ENCODE measurements around the gene YPEL2.
A peak's percentile ranks its signal among the peaks of the same experiment; 100 is the strongest.
"Not testable (repeated sequence)": the region's sequence is repeated elsewhere in the genome, so short reads cannot be mapped to it uniquely, and the experiment has no call there.

YPEL2 gene

GRCh38 chr17:59406808-59407381 lies 75.4 kb downstream of the YPEL2 start:
- no peak for DNase-seq (ENCODE audit: low read depth)

- DNase-seq (ENCODE audit: low read depth), result no peak
Observed at GRCh38 chr17:59409336-59410048, 78.0 kb downstream of the YPEL2 start.

- DNase-seq (ENCODE audit: low read depth), result no peak
Observed at GRCh38 chr17:59410049-59410437, 78.6 kb downstream of the YPEL2 start.

- not testable (repeated sequence) for DNase-seq (ENCODE audit: low read depth)
Observed at GRCh38 chr17:59412431-59412830, 81.0 kb downstream of the YPEL2 start.

DNA sequence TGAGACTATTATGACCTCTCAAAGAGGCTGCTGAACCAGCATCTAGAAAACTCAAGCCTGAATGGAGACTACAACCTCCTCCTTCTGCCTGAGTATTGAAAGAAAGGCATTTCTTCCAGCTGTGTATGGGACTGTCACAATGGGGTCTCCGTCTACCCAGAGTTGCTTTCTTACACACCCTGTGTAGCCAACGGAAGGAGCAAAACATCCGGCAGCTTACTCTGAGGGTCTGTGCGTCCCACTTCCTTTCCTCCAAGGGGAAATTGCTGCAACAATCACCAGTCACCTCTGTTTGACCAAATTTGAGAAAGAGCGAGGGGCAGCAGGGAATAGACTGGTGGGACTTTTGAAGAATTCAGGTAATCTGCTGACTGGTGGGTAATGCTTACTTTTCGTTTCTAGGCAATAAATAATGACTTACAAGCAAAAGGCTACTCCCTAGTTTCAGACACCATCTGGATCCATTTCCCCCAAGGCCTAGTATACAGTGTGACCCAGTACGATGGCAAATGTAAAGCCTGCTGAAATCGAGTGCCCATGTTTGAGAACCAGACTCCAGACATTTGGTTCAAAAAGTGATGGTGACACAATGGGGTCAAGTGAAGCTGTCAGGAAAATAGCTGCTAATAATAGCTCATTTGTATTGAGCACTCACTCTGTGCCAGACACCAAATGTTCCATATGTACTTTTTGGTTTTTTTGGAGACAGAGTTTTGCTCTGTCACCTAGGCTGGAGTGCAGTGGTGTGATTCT lies 81.7 kb downstream of the YPEL2 start:
- no peak for DNase-seq (ENCODE audit: low read depth)

DNA sequence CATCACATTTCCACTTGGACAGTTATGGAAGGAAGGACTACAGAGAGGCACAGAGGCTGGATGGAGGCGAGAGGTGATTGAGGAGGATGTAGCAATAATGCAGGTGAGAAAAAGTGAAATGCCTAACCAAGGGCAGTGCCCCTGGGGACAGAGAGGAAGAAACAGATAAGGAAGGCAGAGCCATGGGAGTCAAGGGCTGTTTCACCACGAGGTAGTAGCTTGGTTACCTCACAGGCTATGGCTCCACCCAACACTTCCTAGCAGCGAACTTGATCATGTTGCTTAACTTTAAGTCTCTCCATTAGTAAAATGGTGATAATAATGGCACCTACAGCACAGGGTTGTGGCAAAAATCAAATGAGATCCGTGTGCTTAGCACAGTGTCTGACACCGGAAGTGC lies 83.9 kb downstream of the YPEL2 start:
- DNase-seq (ENCODE audit: low read depth), result no peak

- DNase-seq (ENCODE audit: low read depth), result no peak
Observed at GRCh38 chr17:59416184-59416583, 84.7 kb downstream of the YPEL2 start.

DNA sequence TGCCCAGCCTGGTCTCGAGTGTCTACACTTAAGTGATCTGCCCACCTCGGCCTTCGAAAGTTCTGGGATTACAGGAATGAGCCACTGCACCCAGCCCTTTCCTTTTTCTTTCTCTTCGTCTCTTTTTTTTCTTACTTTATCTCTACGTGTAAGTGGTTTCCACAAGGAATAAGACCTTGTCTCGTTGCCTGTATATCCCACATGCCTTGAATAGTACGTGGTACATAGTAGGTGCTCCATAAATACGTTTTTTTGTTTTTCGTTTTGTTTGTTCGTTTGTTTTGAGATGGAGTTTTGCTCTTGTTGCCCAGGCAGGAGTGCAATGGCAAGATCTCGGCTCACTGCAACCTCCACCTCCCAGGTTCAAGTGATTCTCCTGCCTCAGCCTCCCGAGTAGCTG lies 86.0 kb downstream of the YPEL2 start:
- no peak for DNase-seq (ENCODE audit: low read depth)

DNA sequence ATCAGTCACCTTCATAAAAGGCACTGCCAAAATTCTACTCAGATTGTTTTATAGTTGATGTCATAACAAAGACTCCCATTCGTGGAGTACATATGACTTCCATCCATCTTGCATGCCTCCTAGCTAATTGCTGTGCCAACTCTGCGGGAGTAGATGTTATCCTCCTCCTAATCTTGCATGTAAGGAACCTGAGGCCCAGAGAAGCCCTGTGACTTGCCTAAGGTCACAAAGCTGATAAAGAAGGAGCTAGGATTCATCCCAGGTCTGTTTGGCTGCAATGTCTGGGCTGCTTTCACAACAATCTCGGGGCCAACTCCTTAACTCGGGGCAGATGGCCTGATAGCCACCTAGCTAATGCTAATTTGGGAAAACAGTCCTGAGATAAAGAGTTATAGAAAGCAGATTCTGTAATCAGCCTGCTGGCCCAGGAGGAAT lies 87.3 kb downstream of the YPEL2 start:
- no peak for DNase-seq (ENCODE audit: low read depth)

DNA sequence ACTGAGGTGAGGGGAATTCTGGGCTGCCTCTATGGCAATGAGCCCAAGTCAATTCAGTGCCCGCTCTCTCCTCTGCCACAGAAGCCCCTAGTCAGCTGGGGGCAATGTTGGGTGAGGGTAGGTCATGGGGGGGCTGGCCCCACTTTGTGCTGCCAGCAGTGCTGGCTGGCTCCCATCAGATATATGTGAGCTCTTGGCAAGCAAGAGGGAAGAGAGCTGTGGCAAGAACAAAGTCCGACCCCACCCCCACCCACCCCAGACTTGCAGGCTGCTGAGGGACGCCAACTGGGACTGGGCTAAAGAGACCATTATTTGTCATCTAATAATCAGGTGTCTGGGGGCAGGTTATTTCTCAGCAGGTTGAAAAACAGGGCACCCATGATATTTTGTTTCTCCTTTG lies 89.4 kb downstream of the YPEL2 start:
- DNase-seq (ENCODE audit: low read depth), result no peak

DNA sequence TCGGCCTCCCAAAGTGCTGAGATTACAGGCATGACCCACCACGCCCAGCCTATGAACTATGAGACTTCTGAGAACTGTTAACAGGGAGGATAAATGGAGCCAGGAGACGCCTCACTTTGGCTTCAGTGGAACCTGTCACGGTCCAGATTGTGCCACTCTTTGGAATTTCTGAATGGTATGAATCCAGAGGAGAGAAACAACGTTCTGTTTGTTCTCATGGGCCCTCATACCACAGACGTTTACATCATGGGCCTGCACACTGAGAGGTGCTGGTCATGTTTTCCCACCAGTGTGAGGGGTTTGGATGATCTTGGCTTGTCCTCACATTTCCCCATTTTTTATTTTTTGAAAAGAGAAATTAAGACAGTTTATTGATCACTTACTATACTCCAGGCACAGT lies 90.3 kb downstream of the YPEL2 start:
- no peak for DNase-seq (ENCODE audit: low read depth)

DNA sequence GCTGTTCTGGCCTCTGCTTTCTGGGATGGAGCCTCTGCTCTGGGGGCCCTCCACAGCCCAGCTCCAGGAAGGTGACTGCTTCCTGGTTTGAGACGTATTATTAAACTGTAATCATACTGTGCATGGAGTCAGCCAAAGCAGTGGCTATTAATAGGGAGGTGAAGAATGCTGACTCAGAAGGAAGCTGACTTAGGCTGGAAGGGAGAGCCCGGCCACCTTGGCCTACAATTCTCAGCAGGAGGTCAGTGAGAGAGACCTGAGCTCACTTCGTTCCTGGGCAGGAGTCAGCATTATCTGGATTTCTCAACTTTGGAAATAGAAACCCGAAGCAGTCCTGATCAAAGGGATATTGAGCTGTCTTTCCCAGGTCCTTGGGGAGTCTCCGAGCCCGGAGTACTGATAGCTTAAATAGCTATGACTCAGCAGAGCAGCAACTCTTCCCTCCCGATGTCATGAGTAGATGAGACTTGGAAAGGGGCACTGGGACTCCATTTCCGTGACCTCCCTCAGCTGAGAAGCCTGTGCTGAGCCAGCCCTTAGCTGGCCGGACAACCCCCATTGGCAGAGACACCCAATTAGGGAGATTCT lies 91.8 kb downstream of the YPEL2 start:
- DNase-seq (ENCODE audit: low read depth), result peak; percentile 61

DNA sequence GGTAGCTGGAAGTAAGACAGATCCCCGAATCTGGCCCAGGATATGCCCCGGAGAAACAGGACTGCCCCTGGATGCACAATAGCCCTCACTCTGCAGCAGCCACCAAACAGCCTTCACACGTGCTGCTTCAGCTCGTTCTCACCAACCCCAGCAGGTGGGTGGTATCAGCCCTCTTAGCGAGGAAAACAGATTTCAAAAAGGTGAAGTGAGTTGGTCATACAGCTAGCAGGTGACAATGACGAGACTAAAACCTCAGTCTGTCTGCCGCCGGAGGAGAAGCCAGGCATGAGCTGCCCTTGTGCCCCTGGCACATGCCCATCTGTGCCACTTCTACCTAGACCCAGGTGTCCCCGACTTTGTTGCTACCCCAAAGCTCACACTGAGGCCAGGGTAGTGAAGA lies 92.4 kb downstream of the YPEL2 start:
- DNase-seq (ENCODE audit: low read depth), result no peak

DNA sequence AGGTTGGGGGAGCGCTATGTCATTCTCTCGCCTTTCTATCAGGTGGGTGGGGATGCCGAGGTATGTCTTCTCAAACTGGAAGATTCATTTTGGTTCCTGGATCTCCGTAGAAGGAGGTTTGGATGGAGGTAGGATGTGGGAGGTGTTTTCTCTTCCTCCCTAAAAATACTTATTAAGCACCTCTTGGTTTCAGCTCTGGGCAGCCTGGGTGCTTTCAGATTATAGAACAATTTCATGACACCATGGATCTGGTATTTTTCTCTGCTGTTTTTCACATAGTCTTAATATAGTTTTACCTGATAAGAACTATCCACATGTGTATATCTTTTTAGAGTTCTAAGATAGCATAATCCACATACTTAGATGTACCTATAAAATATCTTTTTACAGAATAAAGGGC lies 92.9 kb downstream of the YPEL2 start:
- no peak for DNase-seq (ENCODE audit: low read depth)

GRCh38 chr17:59425085-59425931 lies 93.9 kb downstream of the YPEL2 start:
- no peak for DNase-seq (ENCODE audit: low read depth)

DNA sequence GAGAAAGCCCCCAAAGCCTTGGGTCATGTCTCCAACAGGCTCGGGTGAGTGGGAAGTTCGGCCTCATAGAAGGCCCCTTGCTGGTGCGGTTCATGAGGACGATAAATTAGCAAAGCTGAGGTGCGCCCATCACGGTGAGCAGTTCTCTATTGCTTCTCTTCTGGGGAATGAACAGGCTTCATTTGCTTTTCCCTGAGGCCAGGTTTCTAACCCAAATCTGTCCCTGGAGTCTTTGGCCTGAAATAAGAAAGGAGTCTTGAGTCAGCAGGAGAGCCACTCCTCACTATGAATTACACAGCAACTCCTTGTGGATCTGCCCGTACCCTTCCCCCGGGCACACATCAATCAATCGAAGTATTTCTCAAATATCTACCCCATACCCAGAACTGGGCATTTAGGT lies 94.6 kb downstream of the YPEL2 start:
- DNase-seq (ENCODE audit: low read depth), result no peak

DNA sequence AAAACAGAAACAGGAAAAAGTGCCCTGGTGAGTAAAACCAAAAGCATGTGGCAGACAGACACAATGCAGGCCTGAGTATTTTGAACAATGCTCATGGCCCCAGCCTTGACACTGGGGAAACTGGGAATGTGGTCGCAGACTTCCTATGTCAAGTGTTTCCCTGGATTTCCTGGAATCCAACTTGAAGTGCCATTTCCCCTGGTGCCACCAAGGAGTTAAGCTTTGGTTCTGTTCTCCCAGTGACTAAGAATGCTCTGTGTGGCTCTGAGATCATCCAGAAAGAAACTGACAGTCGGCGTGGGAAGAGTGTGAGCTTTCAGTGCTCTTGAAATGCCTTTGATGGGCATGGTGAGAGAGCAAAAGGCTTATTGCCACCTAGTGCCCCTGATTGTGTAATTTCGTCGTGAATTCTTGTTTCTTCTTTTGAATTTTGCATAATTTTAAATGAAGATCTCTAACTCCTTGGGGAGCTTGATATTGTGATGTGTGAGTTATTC lies 96.0 kb downstream of the YPEL2 start:
- peak; percentile 68 for DNase-seq (ENCODE audit: low read depth)

GRCh38 chr17:59427996-59428395 lies 96.5 kb downstream of the YPEL2 start:
- DNase-seq (ENCODE audit: low read depth), result no peak

DNA sequence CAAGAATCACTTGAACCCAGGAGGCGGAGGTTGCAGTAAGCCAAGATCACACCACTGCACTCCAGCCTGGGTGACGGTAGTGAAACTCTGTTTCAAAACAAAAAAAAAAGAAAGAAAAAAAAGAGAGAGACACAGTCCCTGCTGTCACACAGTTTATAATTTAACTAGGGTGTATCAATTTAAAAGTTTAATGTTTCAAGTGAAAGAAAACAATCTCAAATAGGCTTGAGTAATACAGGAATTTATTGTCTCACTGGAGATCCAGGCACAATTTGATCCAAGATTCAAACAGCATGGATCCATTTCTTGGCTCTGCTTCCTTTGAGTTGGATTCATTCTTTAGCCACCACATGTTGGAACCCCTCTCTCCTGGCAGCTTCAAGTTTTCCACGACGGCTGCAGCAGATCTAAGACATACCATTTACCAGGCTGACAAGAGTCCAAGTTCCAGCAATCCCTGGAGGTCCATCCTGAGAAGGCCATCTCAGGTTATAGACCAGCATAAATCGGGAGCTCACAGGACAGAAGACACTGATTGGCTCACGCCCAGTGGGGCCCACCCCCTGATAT lies 97.5 kb downstream of the YPEL2 start:
- DNase-seq (ENCODE audit: low read depth), result no peak

- no peak for DNase-seq (ENCODE audit: low read depth)
Observed at GRCh38 chr17:59431601-59432000, 100.1 kb downstream of the YPEL2 start.

DNA sequence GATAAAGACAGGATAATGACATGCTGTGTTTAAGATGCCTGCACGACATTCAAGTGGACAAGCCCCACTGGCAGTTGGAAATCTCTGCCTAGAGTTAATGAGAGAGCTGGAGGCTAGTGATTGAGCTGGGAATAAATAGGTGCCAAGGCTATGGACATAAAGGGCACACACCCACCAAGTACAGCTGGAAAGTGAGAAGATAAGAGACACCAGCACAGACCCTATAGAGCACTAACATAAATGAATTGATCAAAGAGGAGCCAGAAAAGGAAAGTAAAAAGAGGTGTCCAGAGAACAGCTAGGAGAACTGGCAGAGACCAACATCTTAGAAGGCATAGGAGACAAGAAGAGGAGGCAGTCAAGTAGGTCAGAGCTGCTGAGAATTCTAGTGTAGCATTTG lies 101.2 kb downstream of the YPEL2 start:
- no peak for DNase-seq (ENCODE audit: low read depth)

DNA sequence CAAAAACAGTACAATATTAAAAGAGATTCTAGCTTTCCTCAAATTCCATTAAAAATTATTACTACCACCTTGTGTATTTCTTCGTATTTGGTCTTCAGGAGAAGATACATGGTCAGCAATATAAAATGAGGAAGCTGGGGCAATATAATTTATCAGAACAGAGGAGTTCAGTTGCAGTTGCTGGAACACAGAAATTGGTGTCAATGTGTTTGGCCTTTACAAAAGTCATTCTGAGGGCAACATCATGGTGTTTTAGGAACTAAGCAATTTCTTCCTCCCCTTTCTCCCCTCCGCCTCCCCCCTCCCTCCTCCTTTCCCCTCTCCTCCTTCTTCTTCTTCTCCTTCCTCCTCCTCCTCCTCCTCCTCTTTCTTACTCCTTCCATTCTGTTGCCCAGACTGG lies 102.1 kb downstream of the YPEL2 start:
- no peak for DNase-seq (ENCODE audit: low read depth)
